NCI-H524 treated with DMSO at 0.1 percent for 48 hours (cell line): ENCODE results near the gene PPM1F.

Source experiments
- DNase-seq: peaks from one replicate; lab custom pipeline; 2025; lab: John Stamatoyannopoulos, UW

Gene PPM1F

DNA sequence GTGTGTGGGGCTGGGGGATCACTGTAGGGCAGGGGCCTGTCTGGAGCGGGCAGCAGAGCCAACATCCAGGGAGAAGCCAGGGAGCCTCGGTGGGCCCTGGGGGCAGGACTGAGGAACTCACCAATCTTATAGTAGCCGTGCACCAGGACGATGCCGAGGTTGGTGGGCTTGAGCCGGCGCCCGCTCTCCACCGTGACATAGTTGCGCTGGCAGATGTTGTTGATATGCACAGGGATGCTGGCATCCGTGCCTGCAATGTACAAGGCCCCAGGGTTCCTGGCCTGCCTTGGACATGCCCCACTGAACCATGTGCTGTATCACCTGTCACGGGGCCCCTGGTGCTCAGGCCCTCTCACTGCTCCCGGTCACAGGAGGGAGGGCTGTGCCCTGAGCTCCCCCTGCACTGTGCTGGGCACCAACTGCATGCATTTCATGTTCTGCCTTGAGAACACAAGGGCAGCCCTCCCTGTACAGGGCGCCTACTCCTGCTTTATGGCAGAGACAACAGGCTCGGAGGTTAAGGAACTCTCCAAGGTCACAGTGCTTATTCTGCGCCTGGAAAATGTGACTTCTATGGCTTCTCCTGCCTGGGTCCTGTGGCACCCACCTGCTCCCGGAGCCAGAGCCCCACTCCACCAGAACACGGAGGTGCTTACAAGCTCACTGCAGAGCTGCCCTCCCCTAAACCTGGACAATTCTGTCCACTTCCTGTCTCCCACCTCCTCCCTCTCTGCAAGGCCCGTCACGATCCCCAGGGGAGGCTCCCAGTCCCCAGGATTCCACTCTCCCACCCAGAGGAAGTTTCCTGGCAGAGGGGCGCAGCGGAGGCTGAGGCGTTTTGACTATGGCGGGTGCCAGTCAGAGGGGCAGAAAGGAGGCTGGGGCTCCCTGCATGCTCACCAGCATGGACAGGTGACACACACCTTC is 7.8 kb upstream of the PPM1F start:
- no peak for DNase-seq

DNA sequence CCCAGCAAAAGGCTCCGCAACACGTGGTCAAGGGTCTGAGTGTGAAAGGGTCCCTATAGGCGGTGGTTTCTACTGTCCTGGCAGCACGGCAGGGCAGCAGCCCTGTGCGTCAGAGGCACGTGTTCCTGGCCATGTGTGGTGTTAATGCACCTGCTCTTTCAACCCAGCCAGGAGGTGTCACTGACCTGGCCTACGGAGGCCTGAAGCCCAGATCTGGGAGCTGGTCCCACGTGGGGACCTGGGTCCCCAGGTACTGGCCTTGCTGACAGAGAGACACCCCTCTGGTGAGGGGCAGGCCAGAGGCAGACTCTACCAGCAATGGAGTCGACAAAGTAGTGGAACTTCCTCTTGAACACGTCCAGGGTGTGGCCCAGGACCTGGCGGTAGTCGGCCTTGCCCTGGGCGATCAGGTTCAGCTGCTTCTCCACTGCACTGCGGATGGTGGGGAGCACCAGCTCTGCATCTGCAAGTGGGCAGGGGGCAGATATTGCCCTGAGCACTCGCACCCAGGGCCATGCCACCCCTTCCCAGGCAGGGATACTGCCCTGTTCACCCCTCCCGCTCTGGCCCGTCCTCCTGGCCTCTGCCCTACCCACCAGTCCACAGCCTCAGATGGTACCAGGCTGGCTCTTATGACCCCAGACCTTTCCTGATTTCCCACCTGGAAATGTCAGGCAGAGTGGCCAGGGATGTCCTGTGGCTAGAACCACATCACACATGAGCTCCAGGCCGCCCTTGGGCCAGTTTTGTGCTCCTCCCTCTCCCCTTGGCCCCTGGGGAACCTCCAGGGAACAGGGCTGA is 6.8 kb upstream of the PPM1F start:
- no peak for DNase-seq

DNA sequence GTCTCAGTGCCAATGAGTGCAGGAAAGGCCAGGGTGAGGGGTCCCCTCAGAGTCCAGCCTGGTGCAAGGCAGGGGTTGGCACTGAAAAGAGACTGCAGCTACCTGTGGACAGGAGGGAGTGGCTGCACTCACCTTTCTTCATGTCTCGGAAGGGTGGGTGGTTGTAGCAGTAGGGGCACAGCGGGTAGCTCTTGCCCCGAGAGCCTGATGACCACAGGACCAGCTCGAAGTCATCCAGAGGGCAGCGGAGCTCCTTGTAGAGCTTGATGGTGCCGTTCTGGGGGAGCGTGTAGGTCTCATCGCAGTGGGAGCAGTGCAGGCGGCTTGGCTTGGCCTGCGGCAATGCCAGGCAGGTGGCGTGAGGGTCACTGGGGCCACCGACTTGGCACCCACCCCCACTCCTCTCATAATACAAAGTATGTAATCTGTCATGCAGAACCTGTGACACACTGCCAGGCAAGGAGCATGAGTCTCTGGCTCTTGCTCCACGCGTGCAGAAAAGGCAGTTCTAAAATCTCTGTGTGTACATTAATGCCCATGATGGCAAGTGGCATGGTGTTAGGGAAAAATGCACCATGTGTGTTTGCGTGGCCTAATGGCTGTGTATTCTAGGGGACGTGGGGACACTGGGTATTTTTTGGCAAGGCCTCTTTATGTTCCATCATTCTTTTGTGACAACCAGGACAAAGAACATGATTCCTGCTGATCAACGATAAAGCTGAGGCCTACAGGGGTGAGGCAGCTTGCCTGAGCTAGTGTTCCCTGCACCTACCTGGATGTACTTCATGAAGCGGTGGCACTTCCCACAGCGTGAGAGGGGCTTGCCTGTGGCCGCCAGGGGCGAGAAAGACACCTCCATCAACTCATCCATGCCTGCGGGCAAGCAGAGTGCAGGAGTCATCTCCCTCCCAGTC is 6.0 kb upstream of the PPM1F start:
- no peak for DNase-seq

DNA sequence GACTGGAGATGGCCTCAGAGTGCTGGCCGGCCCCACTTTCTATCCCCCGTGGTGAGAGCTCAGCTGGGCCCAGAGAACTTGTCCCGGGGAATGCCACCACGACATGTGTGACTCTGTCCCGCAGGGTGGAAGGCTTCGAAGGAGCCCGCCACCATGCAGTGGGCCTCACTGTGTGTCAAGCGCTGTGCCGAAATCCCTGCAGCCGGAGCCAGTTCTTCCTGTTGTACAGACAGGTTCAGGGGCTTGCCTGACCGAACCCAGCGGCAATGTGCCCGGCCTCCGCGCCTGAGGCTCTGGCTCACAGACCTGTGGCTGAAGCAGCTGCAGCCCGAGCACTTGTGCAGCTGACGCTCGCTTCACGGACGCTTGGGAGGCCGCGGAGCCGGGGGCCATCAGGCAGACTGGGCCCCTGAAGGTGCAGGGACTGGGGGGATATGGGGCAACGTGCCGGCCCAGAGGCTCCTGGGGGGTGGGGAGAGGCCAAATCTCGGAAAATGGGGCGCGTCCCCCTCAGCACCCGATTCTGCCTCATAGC is 650 bp downstream of the PPM1F start:
- no peak for DNase-seq

DNA sequence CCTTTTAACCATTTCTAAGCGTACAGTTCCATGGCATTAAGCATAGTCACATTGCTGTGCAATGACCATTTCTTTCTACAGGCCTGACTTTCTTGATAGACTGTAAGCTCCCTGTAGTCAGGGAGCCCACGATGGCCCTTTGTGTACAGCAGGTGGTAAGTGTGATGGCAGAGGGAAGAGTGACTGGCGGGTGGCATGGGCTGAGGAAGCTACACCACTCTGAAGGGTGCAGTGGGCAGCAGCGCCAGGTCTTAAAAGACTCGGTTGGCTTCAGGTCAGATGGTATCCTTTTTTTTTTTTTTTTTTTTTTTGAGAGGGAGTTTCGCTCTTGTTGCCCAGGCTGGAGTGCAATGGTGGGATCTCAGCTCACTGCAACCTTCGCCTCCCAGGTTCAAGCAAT is 1.6 kb downstream of the PPM1F start:
- no peak for DNase-seq

DNA sequence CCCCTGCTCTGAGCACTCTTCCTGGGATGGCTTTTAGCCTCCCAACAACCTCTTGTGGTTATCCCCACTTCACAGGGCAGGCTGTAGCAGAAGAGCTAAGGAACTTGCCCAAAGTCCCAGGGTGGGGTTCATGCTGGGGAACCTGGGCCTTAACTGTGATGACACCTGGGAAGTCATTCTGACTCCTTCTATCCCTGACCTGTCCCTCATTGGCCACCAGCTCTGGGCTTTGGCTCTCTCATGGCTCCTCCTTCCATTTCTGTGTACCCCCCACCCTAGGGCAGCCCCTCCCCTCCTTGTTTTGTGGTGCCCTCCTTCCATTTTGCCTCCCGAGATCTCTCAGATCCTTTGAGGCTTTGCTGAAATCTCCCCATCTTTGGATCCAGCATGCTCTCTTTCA is 2.7 kb downstream of the PPM1F start:
- DNase-seq = no peak

DNA sequence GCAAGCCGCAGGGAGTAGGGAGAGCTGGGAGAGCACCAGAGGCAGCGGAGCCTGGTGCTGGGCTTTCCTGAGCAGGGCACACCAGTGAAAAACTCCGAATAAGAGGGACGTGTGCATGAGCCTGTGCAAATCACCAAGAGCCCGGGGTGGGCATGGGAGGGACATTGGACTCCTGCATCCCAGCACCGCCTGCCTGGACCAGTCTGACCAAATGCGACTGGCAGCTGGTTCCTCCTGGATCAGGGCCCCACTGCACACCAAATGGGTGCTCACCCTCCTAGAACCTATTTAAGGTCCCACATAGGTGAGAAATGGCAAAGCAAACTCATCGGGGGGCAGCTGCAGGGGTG is 3.1 kb downstream of the PPM1F start:
- no peak for DNase-seq

DNA sequence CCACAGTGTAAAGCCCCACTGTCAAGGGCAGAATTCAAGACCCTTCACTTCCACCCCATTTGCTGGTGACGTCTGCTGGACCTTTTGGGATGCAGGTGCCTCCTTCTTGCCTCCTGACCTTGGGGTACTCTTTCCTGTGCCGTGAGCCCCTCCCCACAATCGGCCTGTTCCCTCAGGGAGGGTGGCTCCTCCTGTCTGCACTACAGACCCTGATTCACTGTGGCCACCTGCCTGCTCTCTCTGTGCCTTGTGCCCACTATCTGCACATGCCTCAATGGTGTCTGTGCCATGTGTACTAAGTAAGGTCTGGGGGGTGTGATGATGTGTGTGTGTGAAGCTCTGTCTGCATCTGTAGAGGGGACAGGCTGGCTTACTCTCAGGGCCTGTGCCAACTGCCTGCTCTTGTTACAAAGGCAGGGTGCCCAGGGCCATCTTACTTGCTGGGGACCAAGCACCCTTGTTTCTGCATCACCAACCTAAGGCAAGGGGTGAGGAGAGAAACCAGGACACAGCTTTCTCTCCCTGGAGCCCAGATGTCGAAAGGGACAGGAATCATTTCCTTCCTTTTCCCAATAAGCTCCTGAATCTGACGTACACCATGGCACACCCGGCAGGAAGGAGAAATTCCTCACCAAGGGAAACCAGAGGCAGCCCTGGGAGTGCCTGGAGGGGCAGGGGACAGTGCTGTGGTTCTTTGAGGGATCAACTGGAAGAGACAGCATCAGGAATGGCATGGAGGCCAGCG is 3.7 kb downstream of the PPM1F start:
- no peak for DNase-seq

DNA sequence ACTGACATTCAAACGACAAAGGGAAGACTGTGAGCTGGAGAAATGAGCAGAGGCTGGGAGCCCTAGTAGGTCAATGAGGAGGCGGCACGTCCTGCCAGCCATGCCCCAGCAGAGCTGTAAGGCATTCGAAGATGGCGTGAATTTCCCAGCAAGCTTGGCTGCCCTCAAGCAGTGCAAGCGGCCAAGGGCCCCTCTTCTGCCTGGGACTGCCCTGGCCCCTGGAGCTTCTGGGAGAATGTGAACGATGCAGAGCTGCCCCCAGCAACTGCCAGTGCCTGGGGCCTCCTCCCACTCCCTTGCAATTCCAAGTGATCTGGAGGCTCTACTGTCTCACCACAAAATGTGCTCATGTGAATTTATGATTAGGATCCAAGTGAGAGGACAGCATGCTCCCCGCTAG is 4.3 kb downstream of the PPM1F start:
- no peak for DNase-seq

DNA sequence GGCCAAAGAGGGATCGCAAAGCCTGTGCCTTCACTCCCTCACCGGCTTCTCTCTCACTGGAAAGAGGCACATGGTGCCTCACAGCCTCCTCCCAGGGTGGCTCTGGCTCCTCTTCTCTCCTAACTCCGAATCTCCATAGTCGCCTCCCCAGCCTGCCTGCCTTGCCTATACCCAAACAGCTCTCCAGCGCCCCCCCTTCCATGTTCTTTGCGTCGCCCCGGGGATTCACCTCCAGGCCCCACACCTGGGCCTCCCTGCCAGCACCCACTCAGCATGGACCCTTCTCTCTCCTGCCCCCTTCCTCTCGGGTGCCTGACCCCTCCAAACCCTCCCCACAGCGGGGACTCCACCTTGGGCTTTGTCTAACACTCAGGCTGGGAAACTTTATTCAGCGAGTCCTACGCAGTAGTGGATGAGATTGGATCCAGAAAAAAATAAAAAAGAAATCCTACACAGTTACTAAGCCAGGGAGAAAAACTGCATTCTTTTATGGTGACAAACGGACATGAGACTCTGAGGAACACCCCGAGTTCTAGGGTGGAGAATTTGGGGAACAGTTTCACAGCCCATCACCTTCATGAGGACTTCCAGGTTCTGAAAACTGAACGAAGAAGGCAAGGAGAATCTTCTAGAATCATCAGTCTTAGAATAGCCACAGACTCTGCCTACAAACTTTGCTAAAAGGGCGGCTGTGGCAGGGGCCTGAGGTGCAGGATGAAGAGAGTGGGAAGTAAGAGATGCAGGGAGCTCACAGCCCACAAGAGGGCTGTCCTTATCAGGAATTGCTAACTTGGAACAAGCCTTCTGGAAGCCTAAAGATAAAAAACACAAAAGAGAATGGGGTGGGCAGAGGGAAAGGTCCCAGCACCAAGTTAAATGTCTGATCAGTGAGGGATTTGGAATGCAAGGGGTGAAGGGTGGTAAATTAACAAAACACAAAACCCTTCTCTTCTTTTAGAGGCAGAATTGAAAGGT is 5.3 kb downstream of the PPM1F start:
- DNase-seq = no peak

DNA sequence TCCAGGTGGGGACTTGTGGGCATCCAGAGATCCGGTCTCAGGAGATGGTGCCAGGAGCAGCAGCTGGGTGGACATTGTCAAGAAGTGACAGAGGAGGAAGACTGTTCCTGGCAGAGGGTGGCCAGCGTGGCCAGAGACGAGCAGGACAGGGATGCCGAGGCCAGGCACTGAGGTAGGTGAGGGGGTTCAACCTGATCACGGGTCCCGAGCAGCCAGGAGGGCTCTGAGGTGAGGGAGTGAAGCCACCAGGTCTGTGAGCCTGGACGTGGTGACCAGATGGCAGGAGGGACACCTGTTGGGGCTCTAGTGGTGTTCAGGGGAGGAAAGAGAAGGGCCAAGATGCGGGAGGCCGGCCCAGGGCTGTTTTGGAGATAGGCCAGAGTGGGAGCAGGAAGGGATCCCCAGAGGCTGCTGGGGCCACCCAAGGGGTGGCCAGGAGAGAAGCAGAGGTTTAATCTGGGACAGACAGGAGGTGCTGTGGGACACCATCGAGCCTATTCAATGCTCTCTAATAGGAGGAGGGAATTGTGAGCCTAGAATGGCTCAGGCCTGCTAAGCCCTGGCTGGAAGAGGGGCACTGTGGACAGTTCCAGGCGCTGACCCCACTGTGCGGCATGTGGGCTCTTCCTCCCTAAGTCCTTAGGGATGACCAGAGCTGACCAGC is 6.3 kb downstream of the PPM1F start:
- DNase-seq = no peak

DNA sequence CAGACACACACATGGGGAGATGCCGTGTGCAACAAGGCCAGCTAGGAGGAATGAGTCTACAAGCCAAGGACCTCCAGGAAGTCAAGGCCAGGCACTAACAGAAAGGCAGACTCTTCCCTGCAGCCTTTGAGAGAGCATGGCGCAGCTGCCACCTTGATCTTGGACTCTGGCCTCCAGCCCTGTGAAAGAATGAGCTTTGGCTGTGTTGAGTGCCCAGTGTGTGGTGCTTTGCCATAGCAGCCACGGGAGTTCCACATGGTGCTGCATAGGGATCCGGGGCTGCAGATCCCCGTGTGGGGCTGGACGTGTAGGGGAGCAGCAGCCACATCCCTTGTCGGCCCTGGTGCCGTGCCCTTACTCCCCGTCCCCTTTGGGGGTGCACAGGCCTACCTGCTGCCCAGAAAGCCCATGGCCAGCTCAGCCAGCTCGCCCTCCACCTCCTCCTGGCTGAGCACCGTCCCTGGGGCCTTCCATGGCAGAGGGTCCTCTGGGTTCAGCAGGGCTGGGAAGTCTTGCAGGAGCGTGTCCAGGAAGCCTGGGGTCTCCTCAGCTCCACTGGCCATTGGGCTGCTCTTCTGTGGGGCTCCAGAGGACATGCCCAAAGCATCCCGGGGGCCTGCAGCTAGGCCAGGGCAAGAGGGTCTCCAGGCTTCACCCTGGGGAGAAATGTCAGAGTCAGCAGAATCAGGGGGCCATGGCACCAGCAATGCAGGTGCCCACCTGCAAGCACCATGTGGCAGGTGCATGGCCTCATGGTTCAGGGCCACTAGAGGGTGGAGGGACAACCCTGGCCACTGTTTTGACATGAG is 7.0 kb downstream of the PPM1F start:
- no peak for DNase-seq

DNA sequence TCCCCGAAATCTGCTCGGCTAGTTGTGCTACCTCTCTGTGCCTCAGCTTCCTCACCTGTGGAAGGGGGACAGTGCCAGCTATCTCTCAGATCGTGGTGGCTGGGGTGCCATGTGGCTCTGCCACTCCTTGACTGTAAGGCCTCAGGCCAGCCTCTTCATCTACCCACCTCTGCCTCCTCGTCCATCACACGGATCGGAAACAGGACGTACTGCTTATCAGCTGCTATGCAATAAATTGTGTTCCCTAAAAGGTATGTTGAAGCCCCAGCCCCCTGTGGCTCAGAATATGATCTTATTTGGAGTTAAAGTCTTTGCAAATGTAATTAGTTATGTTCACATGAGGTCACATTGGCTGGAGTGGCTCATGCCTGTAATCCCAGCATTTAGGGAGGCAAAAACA is 7.8 kb downstream of the PPM1F start:
- no peak for DNase-seq

DNA sequence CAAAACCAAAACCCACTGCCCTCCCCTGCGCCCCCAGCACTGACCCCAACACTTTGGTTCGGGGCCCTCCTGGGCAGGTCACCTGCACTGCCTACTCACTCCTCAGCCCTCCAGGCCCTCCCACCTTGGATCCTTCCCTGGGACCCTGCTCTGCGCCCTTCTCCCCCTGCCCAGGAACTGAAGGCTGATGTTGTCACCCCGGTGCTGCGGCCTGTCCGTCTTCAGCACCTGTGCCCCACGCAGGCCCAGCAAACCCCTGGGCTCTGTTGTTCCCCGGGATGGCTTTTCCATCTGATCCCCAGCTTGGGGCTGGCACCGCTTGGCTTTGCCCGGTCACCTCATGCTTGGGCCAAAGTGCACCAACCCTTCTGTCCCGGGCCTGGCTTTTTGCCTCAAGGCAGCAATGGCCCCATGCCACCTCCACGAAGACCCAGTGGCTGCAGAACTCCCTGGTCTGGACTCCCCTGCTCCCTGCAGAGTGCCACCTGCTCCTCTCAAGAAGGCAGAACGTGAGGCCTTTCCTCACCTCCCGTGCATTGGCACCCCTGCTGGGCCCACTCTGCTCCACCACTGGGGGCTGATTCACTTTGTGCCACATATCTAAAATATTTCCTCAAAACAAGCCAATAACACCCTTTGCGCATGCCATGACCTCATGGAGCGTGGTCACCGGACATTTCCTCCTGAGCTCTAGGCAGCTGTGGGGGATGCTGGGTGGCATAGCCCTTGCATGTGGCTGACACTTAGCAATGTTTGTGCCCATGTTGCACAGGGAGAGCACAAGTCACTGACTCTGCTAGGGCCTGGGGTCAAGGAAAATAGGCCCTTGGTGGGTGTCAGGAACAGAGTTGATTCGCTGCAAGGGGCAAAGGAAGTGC is 8.8 kb downstream of the PPM1F start:
- no peak for DNase-seq

DNA sequence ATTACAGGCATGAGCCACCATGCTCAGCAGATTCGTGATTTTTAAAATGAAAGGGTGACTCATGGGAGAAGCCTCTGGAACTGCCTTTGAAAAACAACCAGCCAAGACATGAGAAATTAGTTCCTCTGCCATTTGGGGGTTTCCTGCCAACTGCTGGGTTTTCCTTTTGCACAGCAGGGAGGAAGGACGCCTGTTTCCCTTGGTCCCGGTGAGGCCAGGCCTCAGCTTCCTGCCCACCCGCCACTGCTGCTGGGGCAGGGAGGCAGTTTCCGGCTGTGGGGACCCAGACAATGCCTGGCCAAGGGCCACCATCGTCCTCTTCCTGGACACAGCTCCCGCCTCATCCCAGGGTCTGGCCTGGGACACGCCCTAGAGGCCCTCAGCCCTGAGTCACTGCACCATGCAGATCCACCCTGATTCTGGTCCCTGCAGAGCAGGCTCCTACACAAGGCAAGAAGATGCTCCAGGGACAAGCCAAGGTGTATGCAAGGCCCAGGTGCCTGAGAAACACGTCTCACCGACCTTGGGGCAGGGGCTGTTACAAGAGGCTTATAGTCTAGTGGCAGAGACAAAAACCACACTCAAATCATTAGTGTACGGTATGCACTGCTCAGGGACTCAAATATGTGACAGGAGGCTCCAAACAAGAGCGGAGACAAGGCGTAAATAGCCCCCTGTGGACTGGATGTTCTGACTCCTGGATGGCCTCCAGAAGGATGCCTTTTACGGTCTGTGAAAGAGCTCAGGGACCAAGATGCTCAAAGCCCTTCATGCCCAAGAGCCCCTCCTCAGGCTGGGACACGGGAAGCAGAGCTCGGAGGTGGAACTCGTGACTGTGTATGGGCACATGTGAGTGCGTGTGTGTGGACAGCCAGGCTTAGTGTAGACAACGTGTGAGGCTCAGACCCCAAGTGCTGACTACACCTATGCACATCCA is 10.0 kb downstream of the PPM1F start:
- no peak for DNase-seq

DNA sequence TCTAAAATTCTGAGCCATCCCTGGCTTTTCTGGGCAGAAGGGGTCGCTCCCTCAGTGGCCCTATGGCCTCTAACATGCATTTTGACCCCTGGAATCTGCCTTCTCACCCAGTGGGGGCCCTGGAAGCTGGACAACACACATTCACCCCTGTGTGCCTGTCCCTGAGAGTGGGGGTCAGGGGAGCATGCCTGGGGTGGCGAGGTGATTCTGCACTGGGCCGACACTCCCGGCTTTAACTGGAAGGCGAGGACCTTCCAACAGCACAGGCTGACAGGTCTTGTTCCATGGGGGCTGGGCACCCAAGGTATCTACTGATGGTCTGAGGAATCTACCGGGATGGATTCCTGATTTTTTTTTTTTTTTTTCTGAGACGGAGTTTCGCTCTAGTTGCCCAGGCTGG is 10.7 kb downstream of the PPM1F start:
- DNase-seq = no peak

DNA sequence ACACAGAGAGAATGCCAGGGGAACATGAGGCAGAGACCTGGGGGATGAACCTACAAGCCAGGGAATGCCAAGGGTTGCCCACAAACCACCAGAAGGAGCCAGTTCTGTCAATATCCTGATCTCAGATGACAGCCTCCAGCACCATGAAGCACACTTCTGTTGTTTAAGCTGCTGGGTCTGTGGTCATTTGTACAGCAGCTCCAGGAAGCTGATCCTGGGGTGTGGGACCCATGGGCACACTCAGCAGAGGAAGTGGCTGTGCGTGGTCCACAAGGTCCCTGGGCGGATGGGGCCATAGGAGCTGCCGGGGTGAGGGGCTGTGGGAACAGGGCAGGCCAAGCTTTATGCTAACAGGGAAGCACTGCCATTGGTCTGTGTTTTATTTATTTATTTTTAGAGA is 12.1 kb downstream of the PPM1F start:
- no peak for DNase-seq
